GM18502 (cell line): ENCODE results near the gene KL.

Experiments used
- ATAC-seq: cut with Tn5 transposase; IDR thresholded peaks from one replicate; pipeline ENCODE4 v1.9.1; 2021; ENCODE audit warnings: mild to moderate bottlenecking; ENCODE audit not compliant: unreplicated experiment, poor library complexity

The KL gene

DNA sequence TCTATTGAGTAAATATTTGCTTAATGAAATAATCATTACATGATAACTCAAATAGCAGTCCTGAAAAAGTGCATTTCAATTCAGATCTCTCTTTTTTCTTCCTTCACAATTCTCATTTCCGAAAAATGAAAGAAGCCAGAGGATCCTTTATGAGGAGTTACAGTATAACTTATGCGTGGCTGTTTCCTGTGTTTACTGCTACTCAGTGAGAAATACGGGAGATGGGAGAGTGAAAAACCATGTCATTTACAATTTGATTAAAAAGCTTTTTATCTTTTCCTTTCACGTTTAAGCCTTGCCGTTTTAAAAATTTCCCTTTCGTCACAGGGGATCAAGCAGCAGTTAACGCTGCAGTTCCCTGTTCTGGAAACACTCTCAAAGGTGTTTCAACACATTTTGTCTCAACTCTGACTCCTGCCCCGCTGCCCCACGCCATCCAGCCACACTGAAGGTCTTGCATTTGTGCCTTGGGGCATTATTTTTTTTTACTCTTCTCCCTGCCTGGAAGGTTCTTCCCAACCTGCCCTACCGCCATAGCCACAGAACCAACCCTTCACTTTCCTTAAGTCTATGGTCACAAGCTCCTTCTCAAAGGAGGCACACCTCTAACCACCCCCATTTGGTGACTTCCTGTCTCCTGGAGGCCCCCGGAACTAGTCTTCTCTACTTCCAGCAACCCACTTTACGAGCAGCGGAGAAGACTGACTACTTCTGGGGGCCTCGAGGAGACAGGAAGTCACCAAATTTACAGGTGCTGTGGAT, 17.0 kb downstream of the KL start:
- ATAC-seq, result peak; percentile 78

DNA sequence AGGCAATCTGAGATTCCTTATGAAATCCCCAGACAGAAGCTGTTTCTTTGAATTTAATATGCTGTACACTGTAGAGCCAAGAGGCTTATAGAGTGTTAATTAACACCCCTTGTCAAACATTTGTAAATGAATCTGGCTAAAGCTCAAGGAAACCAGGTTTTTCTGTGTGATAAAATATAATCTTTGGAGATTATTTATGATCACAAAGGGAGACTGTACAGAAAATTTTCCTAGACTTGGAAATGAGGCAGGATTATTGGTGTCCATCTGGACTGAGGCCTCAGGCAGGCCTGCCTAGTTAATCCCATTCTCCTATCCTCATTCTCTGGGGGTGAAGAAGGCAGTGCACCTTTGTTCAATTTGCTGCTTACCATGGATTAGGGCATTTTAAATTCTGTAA, 17.8 kb downstream of the KL start:
- ATAC-seq, result no peak

DNA sequence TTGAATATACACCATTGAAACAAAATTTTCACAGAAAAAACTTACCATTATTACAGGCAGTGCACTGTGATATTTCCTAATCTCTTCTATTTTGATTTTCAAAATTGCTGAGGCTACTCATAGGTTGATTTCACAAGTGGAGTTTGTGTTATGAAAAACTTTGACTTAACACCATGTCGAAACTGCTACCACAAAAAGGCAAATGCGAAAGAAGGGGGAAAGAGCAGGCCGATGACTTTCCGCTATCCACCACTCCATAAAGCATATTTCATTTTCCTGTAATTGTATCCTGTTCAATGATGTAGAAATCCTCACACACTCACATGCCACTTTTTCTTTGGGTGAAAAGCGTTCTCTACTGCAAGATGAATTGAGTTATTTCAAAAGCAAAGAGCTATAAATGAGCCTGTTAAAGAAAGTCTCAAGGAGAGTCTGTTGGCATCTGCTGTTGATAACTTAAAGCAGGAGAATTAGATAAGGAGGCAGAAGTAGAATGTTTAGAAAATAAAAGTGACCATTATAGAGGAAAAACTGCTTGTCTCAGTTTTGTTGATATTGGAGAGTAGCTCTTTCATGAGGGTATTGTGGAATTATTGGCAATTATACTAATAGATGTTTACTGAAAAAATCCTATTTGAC, 18.8 kb downstream of the KL start:
- ATAC-seq, result no peak

DNA sequence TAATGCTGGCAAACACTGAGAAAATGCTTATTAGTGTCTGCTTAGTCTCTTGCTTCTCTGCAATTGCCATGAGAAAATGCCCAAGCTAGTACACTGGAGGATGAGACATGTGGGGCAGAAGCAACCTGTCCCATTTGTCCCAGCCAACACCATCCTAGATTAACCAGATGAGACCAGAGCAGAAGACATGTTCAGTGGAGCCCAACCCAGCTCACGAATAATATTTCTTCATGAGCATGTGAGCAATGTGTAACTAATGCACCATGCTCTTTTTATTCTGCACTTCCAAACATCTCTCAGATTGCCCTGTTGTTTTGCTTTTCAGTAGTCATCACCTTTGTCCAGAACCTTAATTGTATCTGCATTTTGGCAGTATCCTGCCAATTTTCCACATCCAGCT, 21.4 kb downstream of the KL start:
- no peak for ATAC-seq

DNA sequence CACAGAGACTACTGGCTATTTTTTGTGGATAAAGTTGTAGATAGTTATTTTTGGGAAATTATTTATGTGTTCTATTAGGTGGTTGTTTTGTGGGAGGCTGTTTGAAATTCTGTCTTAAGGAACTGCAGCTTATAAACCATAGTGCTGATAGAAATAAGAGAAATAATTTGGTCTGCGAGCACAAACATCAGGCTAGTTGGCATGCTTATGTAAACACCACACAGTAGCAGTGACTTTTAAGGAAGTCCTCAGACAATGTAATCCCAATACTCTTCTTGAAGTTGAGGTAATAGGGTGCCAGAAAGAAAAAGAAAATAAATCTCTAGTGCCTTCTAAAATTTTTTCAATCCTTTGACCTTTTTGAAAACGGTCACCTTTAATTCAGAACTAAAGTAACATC, 23.9 kb downstream of the KL start:
- no peak for ATAC-seq

DNA sequence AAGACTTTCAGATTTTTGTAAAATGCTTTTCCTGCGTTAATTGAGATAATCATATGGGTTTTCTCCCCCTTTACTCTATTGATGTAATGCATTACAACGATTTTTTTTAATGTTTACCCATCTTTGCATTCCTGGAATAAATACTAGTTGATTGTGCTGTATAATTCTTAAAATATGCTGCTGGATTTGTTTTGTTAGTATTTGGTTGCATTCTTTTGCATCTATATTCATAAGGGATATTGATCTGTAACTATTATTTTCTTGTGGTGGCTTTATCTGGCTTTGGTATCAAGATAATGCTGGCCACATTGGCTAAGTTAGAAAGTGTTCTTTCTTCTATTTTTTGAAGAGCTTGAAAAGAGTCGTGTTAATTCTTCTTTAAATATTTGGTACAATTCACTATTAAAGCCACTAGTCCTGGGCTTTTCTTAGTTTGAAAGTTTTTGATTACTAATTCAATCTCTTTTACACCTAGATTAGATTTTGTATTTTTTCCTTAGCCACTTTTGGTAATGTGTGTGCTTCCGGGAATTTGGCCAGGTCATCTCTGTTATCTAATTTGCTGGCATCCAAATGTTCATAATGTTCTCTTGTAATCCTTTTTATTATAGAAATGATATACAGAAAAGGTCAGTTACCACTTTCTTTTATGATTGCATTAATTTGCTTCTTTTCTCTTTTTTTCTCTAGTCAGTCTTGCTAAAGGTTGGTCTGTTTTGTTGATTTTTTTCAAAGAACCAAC, 29.8 kb downstream of the KL start:
- ATAC-seq, result no peak

DNA sequence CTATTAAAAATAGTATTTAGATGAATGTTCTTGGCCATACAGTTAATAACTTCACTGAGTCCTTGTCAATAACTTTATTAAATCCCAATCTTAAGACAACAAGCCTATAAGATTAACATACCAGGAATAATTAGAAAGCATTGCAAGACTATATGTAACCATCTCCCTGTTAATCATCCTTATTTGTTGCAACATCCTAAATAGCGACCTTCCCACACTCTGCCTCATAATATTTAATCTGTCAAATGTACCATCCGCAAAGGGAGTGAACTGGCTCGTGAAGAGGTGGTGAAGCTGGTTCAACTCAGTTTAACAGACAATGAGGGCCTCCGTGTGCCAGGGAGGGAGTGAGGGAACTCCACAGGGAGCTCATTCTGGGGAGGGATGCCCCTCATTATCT, 33.9 kb downstream of the KL start:
- no peak for ATAC-seq

DNA sequence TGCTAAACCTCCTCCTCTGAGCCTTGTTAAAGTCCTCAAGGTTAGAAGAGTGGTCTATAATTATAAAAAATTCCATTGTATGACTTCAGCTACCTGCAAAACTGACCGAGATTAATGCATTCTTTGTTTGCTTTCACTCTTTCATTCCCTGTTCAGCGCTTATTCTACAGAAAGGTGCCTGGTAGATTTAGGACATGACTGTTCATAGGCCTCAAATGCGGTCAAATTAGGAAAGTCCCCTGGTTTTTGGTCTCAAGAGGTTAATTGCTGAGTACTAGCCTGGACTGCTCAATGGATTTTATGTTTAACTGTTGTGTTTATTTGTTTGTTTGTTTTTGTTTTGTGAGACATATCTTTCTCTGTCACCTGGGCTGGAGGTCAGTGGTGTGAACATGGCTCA, 35.4 kb downstream of the KL start:
- ATAC-seq, result peak; percentile 84

DNA sequence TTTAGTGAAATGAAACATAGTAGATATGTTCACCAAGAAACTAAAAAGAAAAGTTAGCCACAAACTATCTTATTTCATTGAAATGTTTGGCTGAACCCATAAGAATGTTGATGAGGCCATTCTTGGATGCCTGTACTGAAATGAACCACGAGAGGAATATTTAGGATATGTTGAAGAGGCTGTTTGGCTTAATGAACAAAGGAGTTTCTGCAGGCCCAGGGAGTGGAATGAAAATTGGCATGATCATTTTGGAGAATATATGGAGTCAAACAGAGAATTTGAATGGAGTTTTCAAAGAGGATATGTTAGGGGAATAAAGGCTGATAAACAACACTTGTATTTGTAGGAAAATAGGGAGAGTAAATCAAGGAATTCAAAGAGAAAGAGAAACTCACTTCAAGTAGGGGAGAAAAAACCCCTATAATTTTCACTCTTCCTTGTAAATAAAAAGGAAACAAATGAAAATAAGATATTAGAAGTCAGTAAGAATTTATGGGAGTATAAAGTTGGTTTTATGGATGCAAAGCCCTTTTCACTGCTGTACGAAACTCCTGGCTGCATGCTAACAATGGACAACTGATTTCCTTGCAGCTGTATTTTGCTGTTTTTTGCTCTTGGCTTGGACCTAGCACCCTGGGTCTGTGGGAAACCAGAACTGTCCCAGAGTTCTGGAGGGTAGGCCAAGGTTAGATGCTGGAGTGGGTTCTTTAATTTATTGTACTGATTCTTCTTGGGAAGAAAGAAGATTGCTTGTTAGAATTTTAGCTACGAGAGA, 36.5 kb downstream of the KL start:
- ATAC-seq, result no peak

DNA sequence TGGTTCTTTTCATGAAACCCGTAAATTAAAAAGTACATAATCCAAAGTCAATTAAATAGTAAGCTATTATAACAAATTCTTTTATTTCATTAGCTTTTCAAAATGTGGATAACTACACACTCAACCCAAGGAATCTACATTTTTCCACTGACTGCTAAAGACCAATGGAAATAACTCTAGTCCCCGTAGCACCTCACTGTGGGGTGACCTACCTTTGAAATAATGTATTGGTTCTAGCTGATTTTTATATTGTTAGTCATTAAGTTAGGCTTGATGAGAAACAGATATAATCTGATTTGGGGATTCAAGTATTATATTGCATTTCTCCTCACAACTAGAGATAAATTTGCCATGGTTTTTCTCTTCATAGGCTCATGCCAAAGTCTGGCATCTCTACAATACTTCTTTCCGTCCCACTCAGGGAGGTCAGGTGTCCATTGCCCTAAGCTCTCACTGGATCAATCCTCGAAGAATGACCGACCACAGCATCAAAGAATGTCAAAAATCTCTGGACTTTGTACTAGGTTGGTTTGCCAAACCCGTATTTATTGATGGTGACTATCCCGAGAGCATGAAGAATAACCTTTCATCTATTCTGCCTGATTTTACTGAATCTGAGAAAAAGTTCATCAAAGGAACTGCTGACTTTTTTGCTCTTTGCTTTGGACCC, 37.3 kb downstream of the KL start:
- ATAC-seq, result no peak

DNA sequence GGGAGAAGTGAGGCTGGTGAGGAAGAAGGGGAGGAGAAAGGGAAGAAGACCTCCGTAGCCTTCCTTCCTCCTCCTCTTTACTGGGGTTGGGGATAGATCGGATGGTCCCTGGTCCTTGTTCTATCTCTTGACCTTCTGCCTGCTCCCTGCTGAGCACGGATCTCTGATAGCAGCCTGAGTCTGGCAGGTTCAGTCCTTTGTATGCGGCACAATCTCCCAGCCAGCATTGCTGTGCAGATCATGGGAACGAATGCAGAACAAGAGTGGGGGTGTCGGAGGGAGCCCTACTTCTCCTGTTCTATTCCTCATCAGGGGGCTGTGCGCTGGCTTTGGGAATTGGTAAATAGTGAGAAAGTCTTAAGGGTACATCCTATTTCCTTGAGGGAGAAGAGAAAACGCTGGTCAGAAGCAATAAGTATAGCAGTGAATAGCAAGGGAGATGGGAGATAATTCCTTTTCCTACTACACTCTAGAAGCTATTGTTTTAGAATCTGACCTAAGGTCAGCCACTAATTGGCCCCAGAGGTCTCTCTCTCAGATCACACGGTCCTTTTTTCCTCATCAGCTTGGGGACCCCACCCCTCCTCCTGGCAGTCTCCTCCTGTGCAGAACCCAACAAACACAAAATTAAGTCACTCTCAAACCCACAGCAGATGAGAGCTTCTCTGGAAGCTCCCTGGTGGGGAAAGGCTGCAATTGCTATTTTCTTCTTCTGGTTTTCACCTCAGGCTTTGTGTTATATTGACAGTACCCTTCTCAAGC, 41.0 kb downstream of the KL start:
- peak; percentile 73 for ATAC-seq

DNA sequence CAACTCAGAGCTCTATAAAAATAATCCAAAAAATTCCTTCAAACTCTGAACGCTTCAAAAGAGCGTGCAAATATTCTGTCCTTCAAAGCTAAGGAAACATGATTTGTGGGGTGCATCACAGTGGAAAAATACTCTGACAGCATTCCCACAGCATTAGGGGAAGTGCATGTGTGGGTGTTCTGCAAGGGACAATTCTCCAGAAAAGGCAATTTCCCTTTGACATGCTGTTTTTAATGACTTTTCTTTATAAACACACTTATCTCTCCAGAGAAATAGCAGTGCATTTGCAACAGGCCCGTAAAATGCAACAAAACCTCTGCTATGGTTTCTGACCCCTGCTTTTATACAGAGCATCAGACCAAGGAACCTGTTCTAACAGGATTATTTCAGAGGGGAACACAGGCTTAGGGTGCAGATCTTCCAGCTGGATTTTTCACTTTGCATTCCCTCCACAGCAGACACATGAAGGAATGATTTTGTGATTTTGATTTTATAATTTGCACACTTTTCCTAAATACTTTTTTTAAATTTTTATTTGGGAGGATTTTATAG, 42.6 kb downstream of the KL start:
- ATAC-seq, result no peak

DNA sequence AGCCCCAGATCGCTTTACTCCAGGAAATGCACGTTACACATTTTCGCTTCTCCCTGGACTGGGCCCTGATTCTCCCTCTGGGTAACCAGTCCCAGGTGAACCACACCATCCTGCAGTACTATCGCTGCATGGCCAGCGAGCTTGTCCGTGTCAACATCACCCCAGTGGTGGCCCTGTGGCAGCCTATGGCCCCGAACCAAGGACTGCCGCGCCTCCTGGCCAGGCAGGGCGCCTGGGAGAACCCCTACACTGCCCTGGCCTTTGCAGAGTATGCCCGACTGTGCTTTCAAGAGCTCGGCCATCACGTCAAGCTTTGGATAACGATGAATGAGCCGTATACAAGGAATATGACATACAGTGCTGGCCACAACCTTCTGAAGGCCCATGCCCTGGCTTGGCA, 44.6 kb downstream of the KL start:
- ATAC-seq, result no peak

DNA sequence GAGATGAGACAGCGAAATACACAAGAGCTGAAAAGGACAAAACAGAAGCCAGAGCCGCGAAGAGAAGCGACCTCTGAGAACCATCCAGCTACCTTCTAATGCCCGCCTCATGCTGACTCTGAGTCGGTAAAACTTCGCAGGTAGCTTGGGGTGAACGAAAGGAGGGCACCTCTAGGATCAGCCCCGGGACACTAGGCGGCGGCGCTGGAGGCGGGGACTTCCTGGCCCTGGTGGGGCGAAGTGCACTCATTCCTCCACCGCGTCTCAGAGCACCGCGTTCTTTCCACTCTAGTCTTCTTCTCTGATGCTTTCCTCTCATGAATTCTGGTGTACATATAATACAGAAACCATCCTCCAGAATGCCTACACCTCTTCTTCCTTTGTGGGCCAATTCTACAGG, 50.1 kb downstream of the KL start:
- ATAC-seq, result no peak

DNA sequence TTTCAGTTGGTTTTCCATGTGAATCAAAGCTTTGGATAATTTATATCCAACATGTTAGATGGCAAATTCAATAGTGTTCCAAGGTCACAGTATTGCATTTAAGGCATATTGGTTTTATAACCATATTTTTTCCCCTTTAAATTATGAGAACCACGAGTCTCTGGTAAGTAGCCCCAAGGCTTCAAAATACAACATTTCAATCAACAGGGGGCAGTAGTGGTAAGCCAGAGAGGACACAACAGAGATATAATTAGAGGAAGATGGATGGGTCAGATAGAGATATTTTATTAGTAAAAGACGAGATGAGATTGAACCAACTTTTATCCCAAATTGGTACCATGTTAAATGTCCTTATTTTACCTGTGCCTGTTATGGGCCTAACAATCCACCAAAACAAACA, 53.1 kb downstream of the KL start:
- ATAC-seq, result no peak

DNA sequence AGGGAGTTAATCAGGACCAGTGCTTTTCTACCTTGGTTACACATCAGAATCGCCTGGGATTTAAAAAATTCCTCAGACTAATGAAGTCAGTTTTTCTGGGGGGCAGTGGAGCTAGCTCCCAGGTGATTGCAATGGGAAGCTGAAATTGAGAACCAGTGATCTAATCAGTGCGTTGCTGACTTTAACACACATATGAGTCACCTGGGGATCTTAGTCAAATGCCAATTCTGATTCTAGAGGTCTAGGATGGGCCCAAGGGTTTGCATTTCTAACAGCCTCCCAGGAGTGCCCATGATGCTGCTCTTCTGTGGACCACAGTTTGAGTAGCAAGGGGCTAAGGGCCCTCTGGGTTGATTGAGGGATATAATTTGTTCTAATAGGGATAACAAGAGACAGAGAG, 54.5 kb downstream of the KL start:
- ATAC-seq, result no peak

DNA sequence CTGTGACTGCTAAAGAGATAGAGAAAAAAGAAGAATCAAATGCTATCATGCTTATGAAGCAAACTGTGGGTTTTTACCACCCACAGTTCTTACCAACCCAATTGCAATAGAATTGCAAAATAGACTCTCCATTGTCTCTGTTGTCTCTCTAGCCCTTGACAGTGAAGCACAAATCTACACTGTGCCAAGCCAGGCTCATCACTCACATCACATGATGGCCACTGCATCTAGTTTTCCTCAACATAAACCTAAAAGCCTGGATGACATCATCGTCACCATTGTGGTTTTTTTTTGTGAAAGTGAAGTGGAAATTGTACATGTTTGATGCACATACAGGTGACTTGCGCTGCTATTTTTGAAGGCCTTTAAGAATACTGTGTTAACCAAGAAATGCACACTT, 56.1 kb downstream of the KL start:
- no peak for ATAC-seq

DNA sequence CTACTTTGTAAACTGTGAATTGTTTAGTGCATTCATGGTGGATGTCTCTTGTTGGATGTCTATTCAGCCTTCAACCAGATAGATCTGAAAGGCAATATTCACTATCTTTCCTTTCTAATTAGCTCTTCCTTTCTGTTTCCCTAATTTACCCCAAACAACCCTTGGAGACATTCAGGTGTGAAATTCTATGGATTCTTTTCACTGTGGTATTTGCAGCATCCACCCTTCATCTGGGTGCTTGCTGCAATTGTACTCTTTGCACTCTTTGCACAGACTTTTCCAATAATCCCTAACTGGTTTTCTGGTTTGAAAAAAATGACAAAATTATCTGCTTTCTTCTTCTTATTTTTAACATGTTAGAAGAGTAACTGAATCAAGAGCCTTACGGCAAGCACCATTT, 56.5 kb downstream of the KL start:
- ATAC-seq, result no peak

DNA sequence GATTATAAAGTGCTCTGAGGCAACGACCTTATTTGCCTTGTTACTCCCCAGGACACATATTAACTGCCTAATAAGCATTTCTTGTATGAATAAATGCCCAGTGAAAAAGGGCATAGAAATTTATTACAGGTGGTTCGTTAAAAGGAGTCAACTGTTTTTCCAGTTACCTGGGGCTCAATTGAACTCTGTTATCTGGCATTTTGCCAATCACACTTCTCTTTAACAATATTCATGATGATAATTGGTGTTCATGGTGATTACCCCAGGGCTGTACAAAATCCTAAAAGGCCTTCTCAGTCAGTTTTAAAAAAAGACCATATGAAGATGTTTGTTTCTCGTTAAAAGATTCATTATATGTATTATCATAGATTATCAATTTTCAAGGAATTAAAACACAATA, 57.1 kb downstream of the KL start:
- no peak for ATAC-seq
